Omental fat pad (tissue), 4 donors: Measurements from ENCODE around the gene MAP1LC3A. TPM values are rescaled to one million over a fixed set of nuclear protein-coding genes. Genes with fewer than 3 reads are reported as not detected.

Experiments
- ATAC-seq: fragments of 150-250 bp; one replicate; pipeline ENCODE4 v1.9.1; 2016; ENCODE audit warnings: mild to moderate bottlenecking, moderate library complexity; ENCODE audit not compliant: low FRiP score
- DNase-seq: peaks from one replicate; pipeline ENCODE4 v3.0.0-alpha.2; 2019; ENCODE audit warnings: low spot score
- CTCF ChIP-seq, 3 donors: fragments of 450-650 bp; IDR thresholded peaks; one replicate each; pipeline ENCODE4 v1.5.1; 2016 to 2017; ENCODE audit warnings: antibody characterized with exemption in 3 of 3, mild to moderate bottlenecking in 3 of 3, moderate library complexity in 2 of 3
- total RNA-seq, 4 donors: library from RNA; depleted of rRNA; stranded (reverse); fragments of >200 nt; gene quantifications; one replicate each; pipeline ENCODE4 v1.1.0, GENCODE V29; 2016

The MAP1LC3A gene
- total RNA-seq, 4 donors from 2014 or later = 50.1 to 76.1 (median 55.9) TPM

GRCh38 chr20:34560614-34561013, 2.1 kb downstream of the MAP1LC3A start:
- TF ChIP-seq CTCF (IDR thresholded peaks at IDR 0.05) = no peak
- ATAC-seq (no peak), DNase-seq (no peak)

GRCh38 chr20:34561661-34562060, 3.1 kb downstream of the MAP1LC3A start:
- ATAC-seq = no peak
- TF ChIP-seq CTCF (IDR thresholded peaks at IDR 0.05) = no peak

GRCh38 chr20:34562641-34563040, 4.1 kb downstream of the MAP1LC3A start:
- no peak for TF ChIP-seq CTCF (IDR thresholded peaks at IDR 0.05)
- ATAC-seq (no peak), DNase-seq (no peak)

More at GRCh38 chr20:34561661-34562060, 3.1 kb downstream of the MAP1LC3A start:
- DNase-seq = no peak

- no peak for TF ChIP-seq CTCF (IDR thresholded peaks at IDR 0.05)
- ATAC-seq (no peak), DNase-seq (no peak)
These were observed 6.3 kb downstream of the MAP1LC3A start for GRCh38 chr20:34564833-34565232.

GRCh38 chr20:34566978-34567891, 8.7 kb downstream of the MAP1LC3A start:
- DNase-seq = no peak
- ATAC-seq = no peak
- TF ChIP-seq CTCF (IDR thresholded peaks at IDR 0.05) = no peak

- DNase-seq = no peak
- TF ChIP-seq CTCF (IDR thresholded peaks at IDR 0.05) = no peak
- ATAC-seq = no peak
These were observed 9.7 kb downstream of the MAP1LC3A start for GRCh38 chr20:34567892-34568865.
